ENCODE results near the gene VEZF1.

VEZF1 gene

GRCh38 chr17:57926723-57927047 lies 61.4 kb downstream of the VEZF1 start:
- no peak for DNase-seq

- DNase-seq: no peak
Measured at GRCh38 chr17:57925361-57925990, 62.6 kb downstream of the VEZF1 start.

GRCh38 chr17:57924677-57925076 lies 63.4 kb downstream of the VEZF1 start:
- no peak for DNase-seq
